SK-N-SH treated with all-trans-retinoic acid at 6 μM for 48 hours (cell line): Measurements from ENCODE around the gene EDIL3.

Experiments used
- CREB5 ChIP-seq: fragments of 250-450 bp; sonication (Bioruptor Pico); IDR thresholded peaks from 2 replicates; pipeline ENCODE4 v1.5.1; 2020; ENCODE audit warnings: low read depth, mild to moderate bottlenecking, moderate library complexity
- PATZ1 ChIP-seq: fragments of 250-450 bp; sonication (Bioruptor Pico); IDR thresholded peaks from 2 replicates; pipeline ENCODE4 v1.8.0; 2020; ENCODE audit warnings: mild to moderate bottlenecking, moderate library complexity, borderline replicate concordance
- RARB ChIP-seq: fragments of 250-450 bp; sonication (Bioruptor Pico); IDR thresholded peaks from 2 replicates; pipeline ENCODE4 v1.8.0; 2021; ENCODE audit warnings: mild to moderate bottlenecking, moderate library complexity
- ZC3H10 ChIP-seq: fragments of 250-450 bp; sonication (Bioruptor Pico); IDR thresholded peaks from 2 replicates; pipeline ENCODE4 v1.5.1; 2021; ENCODE audit warnings: mild to moderate bottlenecking, moderate library complexity
- ZFP3 ChIP-seq: fragments of 250-450 bp; sonication (Bioruptor Pico); IDR thresholded peaks from 2 replicates; pipeline ENCODE4 v1.5.0; 2020; ENCODE audit warnings: mild to moderate bottlenecking, moderate library complexity
- ZFP30 ChIP-seq: fragments of 450-650 bp; formaldehyde crosslinking; IDR thresholded peaks from 2 replicates; pipeline ENCODE4 v1.5.0; 2022; ENCODE audit warnings: mild to moderate bottlenecking, moderate library complexity
- ZNF70 ChIP-seq: fragments of 450-650 bp; formaldehyde crosslinking; IDR thresholded peaks from 2 replicates; pipeline ENCODE4 v1.5.0; 2020; ENCODE audit warnings: mild to moderate bottlenecking, moderate library complexity

- no peak for TF ChIP-seq RARB (CRISPR knock-in tag)
- TF ChIP-seq ZC3H10 (CRISPR knock-in tag), result no peak
- no peak for TF ChIP-seq ZNF70 (CRISPR knock-in tag)
- TF ChIP-seq ZFP30 (CRISPR knock-in tag), result no peak
- TF ChIP-seq PATZ1 (CRISPR knock-in tag), result no peak
- TF ChIP-seq ZFP3 (CRISPR knock-in tag), result no peak
- no peak for TF ChIP-seq CREB5 (CRISPR knock-in tag)
Measured at GRCh38 chr5:84059672-84060071, 325.0 kb downstream of the EDIL3 start.
